ENCODE measurements around the gene CTDP1. TPM values are rescaled to one million over a fixed set of nuclear protein-coding genes. Genes with fewer than 3 reads are reported as not detected.

Gene CTDP1
- total and polyA plus RNA-seq, 2 experiments from 2014 or later, result 20.4 to 20.6 TPM

- Histone ChIP-seq H3K79me2 (no peaks in the 10 kb centered on the region), H3K4me2 (no peak overlapping the region), H3K27me3 (no peaks in the 10 kb centered on the region), H3K36me3 (replicated peaks; ENCODE audit: insufficient read depth, low read depth) (no peaks in the 10 kb centered on the region), H2AFZ (no peak overlapping the region), H4K20me1 (ENCODE audit: insufficient read depth, poor library complexity, severe bottlenecking) (no peaks in the 10 kb centered on the region), H3K27ac (no peak overlapping the region), H3K4me3 (no peak overlapping the region), H3K9me2 (replicated peaks; ENCODE audit: insufficient read depth) (no peaks in the 10 kb centered on the region), H3K9me3 (ENCODE audit: low read depth) (peaks cover 3% of the 10 kb centered on the region), H3K4me1 (ENCODE audit: insufficient read depth) (no peaks in the 10 kb centered on the region)
- 95% methylated on average over 17 of the region's 24 CpGs for WGBS (ENCODE audit: low lambda C conversion rate, missing lambda C conversion rate)
- DNase-seq (ENCODE audit: low spot score), result no peak
- TF ChIP-seq EZH2 (IDR thresholded peaks at IDR 0.05; ENCODE audit: borderline replicate concordance), result no peak
- TF ChIP-seq, protein P1, sequence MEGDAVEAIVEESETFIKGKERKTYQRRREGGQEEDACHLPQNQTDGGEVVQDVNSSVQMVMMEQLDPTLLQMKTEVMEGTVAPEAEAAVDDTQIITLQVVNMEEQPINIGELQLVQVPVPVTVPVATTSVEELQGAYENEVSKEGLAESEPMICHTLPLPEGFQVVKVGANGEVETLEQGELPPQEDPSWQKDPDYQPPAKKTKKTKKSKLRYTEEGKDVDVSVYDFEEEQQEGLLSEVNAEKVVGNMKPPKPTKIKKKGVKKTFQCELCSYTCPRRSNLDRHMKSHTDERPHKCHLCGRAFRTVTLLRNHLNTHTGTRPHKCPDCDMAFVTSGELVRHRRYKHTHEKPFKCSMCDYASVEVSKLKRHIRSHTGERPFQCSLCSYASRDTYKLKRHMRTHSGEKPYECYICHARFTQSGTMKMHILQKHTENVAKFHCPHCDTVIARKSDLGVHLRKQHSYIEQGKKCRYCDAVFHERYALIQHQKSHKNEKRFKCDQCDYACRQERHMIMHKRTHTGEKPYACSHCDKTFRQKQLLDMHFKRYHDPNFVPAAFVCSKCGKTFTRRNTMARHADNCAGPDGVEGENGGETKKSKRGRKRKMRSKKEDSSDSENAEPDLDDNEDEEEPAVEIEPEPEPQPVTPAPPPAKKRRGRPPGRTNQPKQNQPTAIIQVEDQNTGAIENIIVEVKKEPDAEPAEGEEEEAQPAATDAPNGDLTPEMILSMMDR (IDR thresholded peaks at IDR 0.05; ENCODE audit: poor library complexity), result no peak
- no peak for TF ChIP-seq EZH2phosphoT487 (IDR thresholded peaks at IDR 0.05; ENCODE audit: low read depth, severe bottlenecking, unreplicated experiment)
Observed at GRCh38 chr18:79736846-79737245, 57.2 kb downstream of the CTDP1 start.

- no peak overlapping the region for H3K4me2 ChIP-seq
- no peaks in the 10 kb centered on the region for H3K9me2 ChIP-seq (replicated peaks; ENCODE audit: insufficient read depth)
- H3K4me3 ChIP-seq, result no peak overlapping the region
- no peak for TF ChIP-seq EZH2phosphoT487 (IDR thresholded peaks at IDR 0.05; ENCODE audit: low read depth, severe bottlenecking, unreplicated experiment)
- TF ChIP-seq EZH2 (IDR thresholded peaks at IDR 0.05; ENCODE audit: borderline replicate concordance), result no peak
- TF ChIP-seq, protein P1 (IDR thresholded peaks at IDR 0.05; ENCODE audit: poor library complexity), result no peak
- H3K9me3 ChIP-seq (ENCODE audit: low read depth), result no peaks in the 10 kb centered on the region
- DNase-seq (ENCODE audit: low spot score), result no peak
- no peaks in the 10 kb centered on the region for H3K27me3 ChIP-seq
- H2AFZ ChIP-seq, result no peak overlapping the region
- H3K4me1 ChIP-seq (ENCODE audit: insufficient read depth), result no peaks in the 10 kb centered on the region
- H3K79me2 ChIP-seq, result no peaks in the 10 kb centered on the region
- H3K27ac ChIP-seq, result no peak overlapping the region
- 96% methylated on average over 17 of the region's 17 CpGs for WGBS (ENCODE audit: low lambda C conversion rate, missing lambda C conversion rate)
- no peaks in the 10 kb centered on the region for H3K36me3 ChIP-seq (replicated peaks; ENCODE audit: insufficient read depth, low read depth)
- no peaks in the 10 kb centered on the region for H4K20me1 ChIP-seq (ENCODE audit: insufficient read depth, poor library complexity, severe bottlenecking)
Observed at GRCh38 chr18:79737426-79737825, 57.8 kb downstream of the CTDP1 start.

- TF ChIP-seq EZH2phosphoT487 (IDR thresholded peaks at IDR 0.05; ENCODE audit: low read depth, severe bottlenecking, unreplicated experiment) (no peak), EZH2 (IDR thresholded peaks at IDR 0.05; ENCODE audit: borderline replicate concordance) (no peak)
- TF ChIP-seq, protein P1 (IDR thresholded peaks at IDR 0.05; ENCODE audit: poor library complexity), result no peak
- Histone ChIP-seq H2AFZ (no peak overlapping the region), H3K27me3 (no peaks in the 10 kb centered on the region), H3K9me3 (ENCODE audit: low read depth) (no peaks in the 10 kb centered on the region), H3K36me3 (replicated peaks; ENCODE audit: insufficient read depth, low read depth) (no peaks in the 10 kb centered on the region), H3K4me2 (no peak overlapping the region), H3K9me2 (replicated peaks; ENCODE audit: insufficient read depth) (no peaks in the 10 kb centered on the region), H3K4me1 (ENCODE audit: insufficient read depth) (no peaks in the 10 kb centered on the region), H4K20me1 (ENCODE audit: insufficient read depth, poor library complexity, severe bottlenecking) (no peaks in the 10 kb centered on the region), H3K4me3 (no peak overlapping the region), H3K79me2 (no peaks in the 10 kb centered on the region), H3K27ac (no peak overlapping the region)
- 95% methylated on average over 19 of the region's 20 CpGs for WGBS (ENCODE audit: low lambda C conversion rate, missing lambda C conversion rate)
- no peak for DNase-seq (ENCODE audit: low spot score)
Observed at GRCh38 chr18:79738041-79738461, 58.4 kb downstream of the CTDP1 start.

Measured in hepatocyte (in vitro differentiated cells).